Ovary (tissue), 3 donors: ENCODE results near the gene KRT71.

Source experiments
- CTCF ChIP-seq, 3 donors: fragments of 450-650 bp in 2 of 3; fragments of 200-600 bp in 1 of 3; IDR thresholded peaks; one replicate each; pipeline versions ENCODE4 v1.5.1 to v1.8.0; 2016 to 2022; ENCODE audit warnings: antibody characterized with exemption in 3 of 3, mild to moderate bottlenecking in 1 of 3
- POLR2A ChIP-seq: fragments of 450-650 bp; IDR thresholded peaks from one replicate; pipeline ENCODE4 v1.6.1; 2017; ENCODE audit warnings: antibody characterized with exemption, mild to moderate bottlenecking, moderate library complexity
- donor health status: DM: no; HTN: no; CAD: no.

DNA sequence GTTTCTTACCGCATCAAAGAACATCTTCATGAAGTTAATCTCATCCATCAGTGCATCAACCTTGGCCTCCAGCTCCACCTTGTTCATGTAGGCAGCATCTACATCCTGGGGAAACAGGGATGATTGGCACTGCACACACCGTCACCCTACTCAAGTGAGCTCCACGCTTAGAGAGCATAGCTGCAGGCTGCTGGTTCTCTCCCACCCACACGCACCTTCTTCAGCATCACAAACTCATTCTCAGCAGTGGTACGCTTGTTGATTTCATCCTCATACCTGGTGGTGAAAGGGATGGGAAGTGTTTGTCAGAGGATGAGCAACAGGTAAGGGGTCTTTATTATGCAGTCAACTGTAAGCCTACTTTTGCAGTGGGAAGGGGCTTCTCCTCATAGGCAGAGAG, 35.1 kb downstream of the KRT71 start:
- TF ChIP-seq CTCF (IDR thresholded peaks at IDR 0.05) (no peak), POLR2A (no peak)
